ENCODE data around the gene FOLR2.

DNA sequence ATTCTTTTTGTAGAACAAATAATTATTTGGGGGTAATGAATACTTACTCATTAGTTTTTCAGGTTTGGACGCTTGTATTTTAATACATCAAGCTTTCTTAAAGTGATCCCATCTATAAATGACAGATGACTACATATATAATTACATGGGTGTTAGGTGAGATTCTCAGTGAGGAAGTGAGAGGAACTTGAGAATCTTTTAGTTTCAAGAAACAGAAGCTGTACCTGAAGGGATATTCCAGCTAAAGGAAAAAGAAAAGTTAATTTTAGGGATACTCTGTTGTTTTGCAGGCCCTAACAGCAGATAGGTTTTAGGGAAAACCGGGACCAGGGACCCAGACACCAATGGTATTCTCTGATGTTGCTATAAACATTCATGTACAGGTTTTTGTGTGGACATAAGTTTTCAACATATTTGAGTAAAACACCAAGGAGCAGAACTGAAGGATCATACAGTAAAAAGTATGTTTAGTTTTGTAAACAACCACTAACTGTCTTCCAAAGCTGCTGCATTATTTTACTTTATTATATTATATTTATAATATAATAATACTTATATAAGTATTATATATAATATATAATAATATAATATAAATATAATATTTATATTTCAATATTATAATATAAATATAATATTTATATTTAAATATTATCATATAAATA, 51.5 kb downstream of the FOLR2 start:
- TF ChIP-seq, protein P1, sequence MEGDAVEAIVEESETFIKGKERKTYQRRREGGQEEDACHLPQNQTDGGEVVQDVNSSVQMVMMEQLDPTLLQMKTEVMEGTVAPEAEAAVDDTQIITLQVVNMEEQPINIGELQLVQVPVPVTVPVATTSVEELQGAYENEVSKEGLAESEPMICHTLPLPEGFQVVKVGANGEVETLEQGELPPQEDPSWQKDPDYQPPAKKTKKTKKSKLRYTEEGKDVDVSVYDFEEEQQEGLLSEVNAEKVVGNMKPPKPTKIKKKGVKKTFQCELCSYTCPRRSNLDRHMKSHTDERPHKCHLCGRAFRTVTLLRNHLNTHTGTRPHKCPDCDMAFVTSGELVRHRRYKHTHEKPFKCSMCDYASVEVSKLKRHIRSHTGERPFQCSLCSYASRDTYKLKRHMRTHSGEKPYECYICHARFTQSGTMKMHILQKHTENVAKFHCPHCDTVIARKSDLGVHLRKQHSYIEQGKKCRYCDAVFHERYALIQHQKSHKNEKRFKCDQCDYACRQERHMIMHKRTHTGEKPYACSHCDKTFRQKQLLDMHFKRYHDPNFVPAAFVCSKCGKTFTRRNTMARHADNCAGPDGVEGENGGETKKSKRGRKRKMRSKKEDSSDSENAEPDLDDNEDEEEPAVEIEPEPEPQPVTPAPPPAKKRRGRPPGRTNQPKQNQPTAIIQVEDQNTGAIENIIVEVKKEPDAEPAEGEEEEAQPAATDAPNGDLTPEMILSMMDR (IDR thresholded peaks at IDR 0.05), result no peak
- TF ChIP-seq POLR2A (IDR thresholded peaks at IDR 0.05), result no peak

All from thyroid gland (tissue), 4 donors.